HG03442 (cell line): ENCODE results near the gene SYNE2.

Experiments used
- ATAC-seq: cut with Tn5 transposase; IDR thresholded peaks from one replicate; pipeline ENCODE4 v1.9.1; 2021; ENCODE audit warnings: mild to moderate bottlenecking, moderate library complexity; ENCODE audit not compliant: unreplicated experiment

The SYNE2 gene

GRCh38 chr14:64213853-64214570, 361.2 kb downstream of the SYNE2 start:
- no peak for ATAC-seq

GRCh38 chr14:64215274-64215673, 362.5 kb downstream of the SYNE2 start:
- no peak for ATAC-seq

GRCh38 chr14:64215978-64216377, 363.2 kb downstream of the SYNE2 start:
- no peak for ATAC-seq

GRCh38 chr14:64217308-64217707, 364.5 kb downstream of the SYNE2 start:
- no peak for ATAC-seq

GRCh38 chr14:64217834-64218233, 365.0 kb downstream of the SYNE2 start:
- ATAC-seq, result no peak

- no peak for ATAC-seq
These were observed 365.8 kb downstream of the SYNE2 start for GRCh38 chr14:64218344-64219240.

- no peak for ATAC-seq
These were observed 367.3 kb downstream of the SYNE2 start for GRCh38 chr14:64220056-64220455.

- no peak for ATAC-seq
These were observed 367.7 kb downstream of the SYNE2 start for GRCh38 chr14:64220466-64220865.

GRCh38 chr14:64221391-64222003, 368.7 kb downstream of the SYNE2 start:
- ATAC-seq, result no peak

- no peak for ATAC-seq
These were observed 372.4 kb downstream of the SYNE2 start for GRCh38 chr14:64225151-64225757.

GRCh38 chr14:64227856-64228255, 375.1 kb downstream of the SYNE2 start:
- ATAC-seq, result no peak

GRCh38 chr14:64229489-64229888, 376.7 kb downstream of the SYNE2 start:
- ATAC-seq, result no peak

GRCh38 chr14:64232095-64232838, 379.5 kb downstream of the SYNE2 start:
- peak; percentile 71 for ATAC-seq

GRCh38 chr14:64232944-64233343, 380.1 kb downstream of the SYNE2 start:
- no peak for ATAC-seq

- ATAC-seq, result no peak
These were observed 380.9 kb downstream of the SYNE2 start for GRCh38 chr14:64233531-64234190.

- no peak for ATAC-seq
These were observed 382.3 kb downstream of the SYNE2 start for GRCh38 chr14:64234877-64235651.

GRCh38 chr14:64235652-64236640, 383.1 kb downstream of the SYNE2 start:
- ATAC-seq, result peak; percentile 45

GRCh38 chr14:64238049-64238448, 385.2 kb downstream of the SYNE2 start:
- ATAC-seq, result no peak
